ENCODE measurements around the gene CADM4.

Gene CADM4

GRCh38 chr19:43634506-43634871, 5.2 kb downstream of the CADM4 start:
- Histone ChIP-seq H3K4me1 (ENCODE audit: insufficient read depth, low read length) (peaks cover 16% of the 10 kb centered on the region), H3K9ac (ENCODE audit: low read depth, low read length) (peak overlapping the region; percentile 68), H3K9me3 (ENCODE audit: control insufficient read depth, insufficient read depth, low read length) (no peaks in the 10 kb centered on the region)

GRCh38 chr19:43634068-43634467, 5.6 kb downstream of the CADM4 start:
- Histone ChIP-seq H3K4me1 (ENCODE audit: insufficient read depth, low read length) (peaks cover 16% of the 10 kb centered on the region), H3K36me3 (ENCODE audit: insufficient read depth, low read length) (no peaks in the 10 kb centered on the region), H3K9ac (ENCODE audit: low read depth, low read length) (no peak overlapping the region), H3K9me3 (ENCODE audit: control insufficient read depth, insufficient read depth, low read length) (no peaks in the 10 kb centered on the region)

More at GRCh38 chr19:43634506-43634871, 5.2 kb downstream of the CADM4 start:
- H3K36me3 ChIP-seq (ENCODE audit: insufficient read depth, low read length), result no peaks in the 10 kb centered on the region

DNA sequence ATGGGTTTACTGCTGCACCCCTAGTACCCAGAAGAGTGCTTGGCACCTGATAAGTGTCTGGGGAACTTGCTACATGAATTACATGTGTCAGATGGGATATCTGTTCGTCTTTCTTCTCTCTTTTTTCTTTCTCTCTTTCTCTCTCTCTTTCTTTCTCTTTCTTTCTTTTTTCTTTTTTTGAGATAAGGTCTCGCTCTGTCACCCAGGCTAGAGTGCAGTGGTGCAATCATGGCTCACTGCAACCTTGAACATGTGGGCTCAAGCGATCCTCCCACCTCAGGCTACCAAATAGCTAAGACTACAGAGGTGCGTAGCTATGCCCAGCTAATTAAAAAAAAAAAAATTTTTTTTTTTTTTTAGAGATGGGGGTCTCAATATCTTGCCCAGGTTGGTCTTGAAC, 6.1 kb downstream of the CADM4 start:
- Histone ChIP-seq H3K36me3 (ENCODE audit: insufficient read depth, low read length) (no peaks in the 10 kb centered on the region), H3K4me1 (ENCODE audit: insufficient read depth, low read length) (peaks cover 14% of the 10 kb centered on the region), H3K9me3 (ENCODE audit: control insufficient read depth, insufficient read depth, low read length) (no peaks in the 10 kb centered on the region), H3K9ac (ENCODE audit: low read depth, low read length) (no peak overlapping the region)

DNA sequence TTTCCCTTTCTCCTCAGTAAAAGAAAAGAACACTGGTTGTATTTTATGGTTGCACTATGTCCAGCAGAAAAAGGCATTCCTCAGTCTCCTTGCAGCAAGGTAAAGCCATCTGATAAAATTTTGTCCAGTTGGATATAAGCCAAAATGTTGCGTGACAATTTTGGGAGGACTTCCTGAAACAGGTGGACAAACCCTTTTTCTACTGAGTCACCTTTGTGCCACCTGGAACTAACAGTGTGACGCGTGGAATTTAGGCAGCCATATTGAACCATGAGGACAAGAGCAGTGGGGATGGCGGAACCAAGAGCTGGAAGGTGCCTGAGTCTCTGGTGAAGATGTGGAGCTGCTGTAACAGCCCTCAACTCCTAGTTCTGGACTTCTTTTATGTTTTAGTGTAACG, 8.2 kb downstream of the CADM4 start:
- Histone ChIP-seq H3K4me1 (ENCODE audit: insufficient read depth, low read length) (peaks cover 10% of the 10 kb centered on the region; the same call in 1 of the 2 replicates), H3K36me3 (ENCODE audit: insufficient read depth, low read length) (no peaks in the 10 kb centered on the region), H3K9ac (ENCODE audit: low read depth, low read length) (no peak overlapping the region), H3K9me3 (ENCODE audit: control insufficient read depth, insufficient read depth, low read length) (no peaks in the 10 kb centered on the region)

- Histone ChIP-seq H3K36me3 (ENCODE audit: insufficient read depth, low read length) (no peaks in the 10 kb centered on the region), H3K9ac (ENCODE audit: low read depth, low read length) (no peak overlapping the region), H3K9me3 (ENCODE audit: control insufficient read depth, insufficient read depth, low read length) (no peaks in the 10 kb centered on the region), H3K4me1 (ENCODE audit: insufficient read depth, low read length) (peaks cover 7% of the 10 kb centered on the region; the same call in 1 of the 2 replicates)
Observed at GRCh38 chr19:43628646-43629326, 10.9 kb downstream of the CADM4 start.

DNA sequence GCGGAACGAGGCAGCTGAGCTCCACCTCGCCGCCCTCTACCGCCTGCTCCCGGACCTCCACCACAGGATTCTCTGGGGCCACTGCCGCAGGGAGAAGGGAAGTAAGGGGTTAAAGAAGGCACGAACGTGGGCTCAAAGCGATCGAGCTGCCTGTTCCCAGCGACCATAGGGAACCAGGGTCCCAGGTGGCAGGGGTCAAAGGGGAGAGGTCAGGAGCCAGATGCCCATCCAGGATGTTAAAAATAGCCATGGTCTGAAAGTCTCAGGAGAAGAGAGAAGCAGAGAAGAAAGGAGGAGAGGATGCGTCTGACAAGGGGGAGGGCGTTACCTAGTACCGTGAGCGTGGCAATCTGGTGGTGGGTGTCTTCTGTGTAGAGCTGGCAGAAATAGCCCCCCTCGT, 12.8 kb downstream of the CADM4 start:
- Histone ChIP-seq H3K36me3 (ENCODE audit: insufficient read depth, low read length) (no peaks in the 10 kb centered on the region), H3K4me1 (ENCODE audit: insufficient read depth, low read length) (peaks cover 7% of the 10 kb centered on the region; the same call in 1 of the 2 replicates), H3K9me3 (ENCODE audit: control insufficient read depth, insufficient read depth, low read length) (no peaks in the 10 kb centered on the region), H3K9ac (ENCODE audit: low read depth, low read length) (peak overlapping the region; percentile 28; the same call in 1 of the 2 replicates)

DNA sequence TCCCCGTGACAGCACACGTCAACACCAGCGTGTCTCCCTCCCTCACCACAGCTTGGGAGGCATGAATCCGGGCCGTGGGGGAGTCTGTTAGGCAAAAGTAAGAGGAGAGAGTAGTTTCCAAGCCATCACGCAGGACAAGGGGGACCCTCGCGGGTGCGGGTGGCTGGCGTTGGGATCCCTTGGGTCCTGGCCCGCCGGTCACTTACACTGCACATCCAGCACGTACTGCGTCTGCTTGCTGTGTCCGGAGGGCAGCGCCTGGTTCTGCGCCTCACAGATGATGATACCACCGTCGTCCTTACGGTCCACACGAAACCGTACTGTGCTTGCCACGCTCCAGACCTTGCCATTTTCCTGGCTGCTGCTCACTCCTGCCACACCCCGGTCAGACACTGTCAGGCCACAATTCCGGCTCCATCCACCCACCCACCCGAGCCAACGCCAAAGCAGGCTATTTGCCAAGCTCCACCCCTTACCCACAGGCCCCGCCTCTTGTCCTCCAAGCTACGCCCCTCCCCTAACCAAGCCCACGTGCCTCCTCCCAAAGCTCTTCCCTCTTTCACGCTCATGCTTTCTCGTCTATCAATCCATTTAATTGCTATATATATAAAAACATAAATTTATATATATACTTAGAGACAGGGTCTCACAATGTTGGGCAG, 13.6 kb downstream of the CADM4 start:
- Histone ChIP-seq H3K4me1 (ENCODE audit: insufficient read depth, low read length) (peaks cover 7% of the 10 kb centered on the region; the same call in 1 of the 2 replicates), H3K9me3 (ENCODE audit: control insufficient read depth, insufficient read depth, low read length) (no peaks in the 10 kb centered on the region), H3K36me3 (ENCODE audit: insufficient read depth, low read length) (no peaks in the 10 kb centered on the region), H3K9ac (ENCODE audit: low read depth, low read length) (peak overlapping the region; percentile 28; the same call in 1 of the 2 replicates)

DNA sequence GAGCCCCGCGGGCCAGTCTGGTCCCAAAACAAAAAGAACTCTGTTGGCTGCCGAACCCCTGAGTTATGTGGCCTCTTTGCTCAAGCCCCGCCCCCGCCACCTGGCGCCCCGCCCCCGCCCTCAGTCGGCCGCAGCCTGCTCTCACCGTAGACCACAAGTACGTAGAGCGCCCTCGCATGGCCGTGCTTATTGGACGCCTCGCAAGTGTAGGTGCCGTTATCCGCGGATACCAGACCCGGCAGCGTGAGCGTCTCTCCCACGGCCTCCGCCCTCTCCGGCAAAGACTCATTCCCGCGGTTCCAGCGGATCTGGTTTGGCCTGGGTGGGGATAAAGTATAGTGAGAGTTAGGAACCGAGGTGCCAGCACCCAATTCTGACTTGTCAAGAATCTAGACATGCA, 14.7 kb downstream of the CADM4 start:
- no peak overlapping the region; the same call in 1 of the 2 replicates for H3K9ac ChIP-seq (ENCODE audit: low read depth, low read length)
- peaks cover 7% of the 10 kb centered on the region; the same call in 1 of the 2 replicates for H3K4me1 ChIP-seq (ENCODE audit: insufficient read depth, low read length)
- no peaks in the 10 kb centered on the region for H3K36me3 ChIP-seq (ENCODE audit: insufficient read depth, low read length)
- H3K9me3 ChIP-seq (ENCODE audit: control insufficient read depth, insufficient read depth, low read length), result no peaks in the 10 kb centered on the region

DNA sequence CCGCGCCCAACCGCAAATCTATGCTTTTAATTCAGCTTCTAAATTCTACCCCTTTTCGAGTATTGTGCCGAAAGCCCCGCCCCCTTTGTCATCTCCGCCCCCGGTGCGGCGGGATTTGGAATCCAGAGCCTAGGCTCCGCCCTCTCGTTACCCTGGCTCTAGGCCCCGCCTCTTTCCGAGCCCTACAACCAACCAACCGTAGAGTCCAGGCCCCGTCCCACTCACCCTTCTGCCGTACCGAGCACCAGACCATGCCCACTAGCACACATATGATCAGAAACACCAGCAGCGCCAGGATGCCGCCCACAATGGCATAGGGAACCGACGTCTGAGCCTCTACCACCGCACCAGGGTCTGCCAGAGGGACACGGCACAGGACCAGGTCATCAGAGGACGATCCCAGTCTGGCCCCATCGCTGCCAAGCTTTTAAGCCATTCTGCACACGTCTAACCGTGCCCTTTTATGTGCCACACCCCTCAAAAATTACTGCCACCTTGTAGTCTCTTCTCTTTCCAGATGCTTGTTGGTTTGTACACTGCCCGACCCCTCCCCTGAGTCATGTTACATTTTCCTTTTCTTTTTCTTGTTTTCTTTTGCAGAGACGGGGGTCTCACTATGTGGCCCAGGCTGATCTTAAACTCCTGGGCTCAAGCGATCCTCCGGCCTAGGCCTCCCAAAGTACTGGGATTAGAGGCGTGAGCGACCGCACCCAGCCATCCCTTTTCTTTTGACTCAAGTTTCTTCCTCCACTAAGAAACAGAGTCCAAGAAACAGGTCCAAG, 15.6 kb downstream of the CADM4 start:
- peaks cover 7% of the 10 kb centered on the region; the same call in 1 of the 2 replicates for H3K4me1 ChIP-seq (ENCODE audit: insufficient read depth, low read length)
- peak overlapping the region; percentile 35; the same call in 1 of the 2 replicates for H3K9ac ChIP-seq (ENCODE audit: low read depth, low read length)

DNA sequence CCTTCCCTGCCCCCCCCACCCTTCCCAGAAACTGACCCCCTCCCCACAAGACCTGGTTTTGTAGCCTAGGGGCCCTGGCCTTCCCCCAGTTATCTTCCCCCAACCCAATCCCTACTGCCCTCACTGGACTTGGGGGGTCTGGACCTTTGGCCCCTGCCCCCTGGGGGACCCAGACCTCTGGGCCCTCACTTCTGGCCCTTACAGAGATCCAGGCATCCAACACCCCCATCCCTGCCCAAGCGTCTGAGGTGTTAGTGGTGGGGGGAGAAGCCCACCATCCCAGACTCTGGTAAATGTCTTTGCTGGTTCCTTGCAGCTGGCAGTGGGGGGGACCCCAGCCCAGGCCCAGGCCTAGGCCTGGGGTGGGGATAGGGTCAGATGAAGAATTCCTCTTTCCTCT, 16.7 kb downstream of the CADM4 start:
- Histone ChIP-seq H3K4me1 (ENCODE audit: insufficient read depth, low read length) (peaks cover 7% of the 10 kb centered on the region; the same call in 1 of the 2 replicates), H3K36me3 (ENCODE audit: insufficient read depth, low read length) (no peaks in the 10 kb centered on the region), H3K9ac (ENCODE audit: low read depth, low read length) (no peak overlapping the region; the same call in 1 of the 2 replicates), H3K9me3 (ENCODE audit: control insufficient read depth, insufficient read depth, low read length) (no peaks in the 10 kb centered on the region)

More for the DNA sequence above, 15.6 kb downstream of the CADM4 start:
- H3K36me3 ChIP-seq (ENCODE audit: insufficient read depth, low read length), result no peaks in the 10 kb centered on the region
- H3K9me3 ChIP-seq (ENCODE audit: control insufficient read depth, insufficient read depth, low read length), result no peaks in the 10 kb centered on the region

- Histone ChIP-seq H3K9ac (ENCODE audit: low read depth, low read length) (no peak overlapping the region), H3K36me3 (ENCODE audit: insufficient read depth, low read length) (no peaks in the 10 kb centered on the region), H3K9me3 (ENCODE audit: control insufficient read depth, insufficient read depth, low read length) (no peaks in the 10 kb centered on the region), H3K4me1 (ENCODE audit: insufficient read depth, low read length) (peaks cover 7% of the 10 kb centered on the region; the same call in 1 of the 2 replicates)
Observed at GRCh38 chr19:43622070-43622469, 17.6 kb downstream of the CADM4 start.

GRCh38 chr19:43620061-43621001, 19.3 kb downstream of the CADM4 start:
- Histone ChIP-seq H3K36me3 (ENCODE audit: insufficient read depth, low read length) (no peaks in the 10 kb centered on the region), H3K9ac (ENCODE audit: low read depth, low read length) (peak overlapping the region; percentile 57), H3K9me3 (ENCODE audit: control insufficient read depth, insufficient read depth, low read length) (no peaks in the 10 kb centered on the region), H3K4me1 (ENCODE audit: insufficient read depth, low read length) (peaks cover 7% of the 10 kb centered on the region; the same call in 1 of the 2 replicates)

- H3K36me3 ChIP-seq (ENCODE audit: insufficient read depth, low read length), result no peaks in the 10 kb centered on the region
- peak within 1 kb of the TSS; percentile 57 for H3K9ac ChIP-seq (ENCODE audit: low read depth, low read length)
- peaks cover 5% of the 10 kb centered on the region; the same call in 1 of the 2 replicates for H3K4me1 ChIP-seq (ENCODE audit: insufficient read depth, low read length)
- no peaks in the 10 kb centered on the region for H3K9me3 ChIP-seq (ENCODE audit: control insufficient read depth, insufficient read depth, low read length)
Observed at GRCh38 chr19:43619262-43620060, 20.2 kb downstream of the CADM4 start, which contains the start of gene ZNF428. ZNF428 (minus strand) TSS chr19:43619629; CDS start chr19:43614304, 5,325 bp downstream.
